Left lobe of liver (tissue), 2 donors: ENCODE measurements around the gene RUNX2. TPM values are rescaled to one million over a fixed set of nuclear protein-coding genes. Genes with fewer than 3 reads are reported as not detected.

ENCODE experiments used
- ATAC-seq: fragments of 200-7000 bp; cut with Tn5 transposase; one replicate; pipeline ENCODE4 v1.9.1; 2020; ENCODE audit warnings: mild to moderate bottlenecking, moderate library complexity
- DNase-seq: peaks from one replicate; pipeline ENCODE4 v3.0.0-alpha.2; 2020; ENCODE audit warnings: low spot score
- total RNA-seq: library from RNA; stranded (reverse); gene quantifications from one replicate; pipeline ENCODE4 v1.2.1, GENCODE V29; 2021
- donor health status: DM: no; HTN: no; CAD: no; lungs with moderate emphysema.
- donor health status: DM: no; HTN: yes; CAD: no.

Gene RUNX2
- total RNA-seq, 1 donor from 2014 or later: 0.15 TPM

- ATAC-seq: no peak
- DNase-seq: no peak
Measured at GRCh38 chr6:45350186-45350710, 22.1 kb downstream of the RUNX2 start.

GRCh38 chr6:45351076-45351475 is 22.9 kb downstream of the RUNX2 start:
- ATAC-seq (no peak), DNase-seq (no peak)

- no peak for DNase-seq
- no peak for ATAC-seq
Measured at GRCh38 chr6:45351667-45352066, 23.5 kb downstream of the RUNX2 start.

DNA sequence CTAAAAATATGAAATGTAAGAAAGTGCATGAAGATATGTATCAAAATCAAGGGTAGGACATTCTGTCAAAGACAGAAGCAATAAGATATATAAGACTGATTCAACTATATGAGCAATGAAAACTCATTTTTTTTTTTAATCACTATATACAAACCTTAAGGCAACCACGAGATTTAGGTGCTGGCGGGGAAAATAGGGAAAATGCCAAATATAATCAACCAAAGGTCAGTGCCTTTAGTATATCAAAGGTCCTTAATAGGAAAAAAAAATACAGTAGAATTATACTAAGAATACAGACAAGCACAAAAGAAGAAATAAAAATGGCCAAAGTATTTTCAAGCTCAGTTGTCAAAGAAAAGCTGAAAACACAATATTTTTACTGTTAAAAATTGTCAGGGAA is 25.5 kb downstream of the RUNX2 start:
- ATAC-seq: peak; percentile 51
- DNase-seq: no peak

- no peak for ATAC-seq
- no peak for DNase-seq
Measured at GRCh38 chr6:45364466-45364865, 36.3 kb downstream of the RUNX2 start.

GRCh38 chr6:45365036-45365435 is 36.9 kb downstream of the RUNX2 start:
- DNase-seq (no peak), ATAC-seq (no peak)

DNA sequence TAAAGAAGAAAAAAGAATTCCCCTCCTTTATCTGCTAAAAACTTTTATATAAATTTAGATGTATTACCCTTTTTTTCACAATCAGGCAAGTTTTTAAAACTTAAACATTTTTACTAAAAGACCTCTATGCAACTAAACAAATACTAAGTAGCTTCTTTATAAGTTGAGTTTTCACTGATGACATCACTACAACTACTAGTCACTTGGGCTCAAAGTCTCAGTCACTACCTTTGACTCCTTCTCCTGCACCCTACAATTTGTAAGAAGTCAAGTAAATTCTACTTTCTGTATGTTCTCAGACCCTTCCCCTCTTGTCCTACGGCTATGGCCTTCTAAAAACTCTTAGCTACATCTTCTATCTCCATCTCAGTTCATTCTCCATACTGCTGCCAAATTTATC is 38.4 kb downstream of the RUNX2 start:
- ATAC-seq (no peak), DNase-seq (no peak)

GRCh38 chr6:45367999-45368398 is 39.9 kb downstream of the RUNX2 start:
- DNase-seq (no peak), ATAC-seq (no peak)

DNA sequence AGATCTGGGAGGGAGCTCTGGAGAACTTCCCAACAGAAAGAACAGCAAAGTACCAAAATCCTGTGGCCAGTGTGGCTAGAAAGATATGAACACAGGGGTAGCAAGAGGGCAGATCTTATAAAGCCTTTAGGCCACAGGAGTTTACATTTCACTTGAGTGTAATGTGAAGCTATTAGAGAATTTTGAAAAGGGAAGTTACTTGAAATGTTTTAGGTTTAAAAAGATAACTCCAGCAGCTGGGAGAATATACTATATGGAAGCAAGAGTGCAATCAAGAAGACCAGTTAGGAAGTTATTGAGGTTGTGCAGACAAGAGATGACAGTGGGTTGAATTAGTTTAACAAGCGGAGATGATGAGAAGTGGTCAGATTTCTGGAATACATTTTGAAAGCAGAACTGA is 41.7 kb downstream of the RUNX2 start:
- ATAC-seq: no peak
- DNase-seq: no peak

DNA sequence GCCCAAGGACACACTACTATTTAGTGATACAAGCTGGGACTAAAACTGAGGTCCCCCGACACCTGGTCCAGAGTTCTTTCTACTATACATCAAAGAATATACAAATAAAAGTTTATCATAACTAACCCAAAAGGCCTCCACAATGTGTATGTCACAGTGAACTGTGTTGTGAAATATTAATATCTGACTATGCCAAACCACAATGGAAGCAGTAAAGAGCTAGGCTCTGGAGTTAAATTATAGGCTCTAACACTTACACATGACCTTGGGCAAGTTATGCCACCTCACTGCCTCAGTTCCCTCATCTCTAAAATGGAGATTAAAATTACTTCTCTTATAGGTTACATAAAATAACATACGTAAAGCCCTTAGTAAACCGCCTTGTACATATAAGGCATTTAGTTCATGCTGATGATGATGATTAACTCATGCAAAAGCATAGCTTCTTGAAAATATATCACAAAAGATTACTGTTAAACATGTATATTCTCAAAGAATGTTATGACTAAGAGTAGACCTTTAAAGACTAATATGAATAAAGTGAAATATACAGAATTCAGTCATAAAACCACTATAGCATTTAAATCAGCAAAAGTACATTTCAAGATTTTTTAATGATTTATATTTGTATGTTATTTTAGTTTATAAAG is 43.9 kb downstream of the RUNX2 start:
- DNase-seq (no peak), ATAC-seq (no peak)

DNA sequence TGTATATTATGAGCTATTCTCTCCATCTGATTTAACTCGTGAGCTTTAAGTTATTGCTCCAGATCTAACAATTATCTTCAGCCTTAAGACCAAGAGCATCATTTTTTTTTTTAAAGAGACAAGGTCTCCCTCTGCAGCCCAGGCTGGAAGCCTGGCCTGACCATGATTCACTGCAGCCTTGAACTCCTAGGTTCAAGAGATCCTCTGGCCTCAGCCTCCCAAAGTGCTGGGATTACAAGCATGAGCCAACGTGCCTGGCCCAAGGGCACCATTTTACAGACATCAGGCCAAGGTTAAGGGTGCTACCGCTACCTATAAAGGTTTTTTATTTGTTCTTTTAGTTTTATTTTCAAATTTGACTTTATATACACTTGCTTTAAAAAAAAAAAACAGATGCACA is 47.3 kb downstream of the RUNX2 start:
- no peak for ATAC-seq
- no peak for DNase-seq

DNA sequence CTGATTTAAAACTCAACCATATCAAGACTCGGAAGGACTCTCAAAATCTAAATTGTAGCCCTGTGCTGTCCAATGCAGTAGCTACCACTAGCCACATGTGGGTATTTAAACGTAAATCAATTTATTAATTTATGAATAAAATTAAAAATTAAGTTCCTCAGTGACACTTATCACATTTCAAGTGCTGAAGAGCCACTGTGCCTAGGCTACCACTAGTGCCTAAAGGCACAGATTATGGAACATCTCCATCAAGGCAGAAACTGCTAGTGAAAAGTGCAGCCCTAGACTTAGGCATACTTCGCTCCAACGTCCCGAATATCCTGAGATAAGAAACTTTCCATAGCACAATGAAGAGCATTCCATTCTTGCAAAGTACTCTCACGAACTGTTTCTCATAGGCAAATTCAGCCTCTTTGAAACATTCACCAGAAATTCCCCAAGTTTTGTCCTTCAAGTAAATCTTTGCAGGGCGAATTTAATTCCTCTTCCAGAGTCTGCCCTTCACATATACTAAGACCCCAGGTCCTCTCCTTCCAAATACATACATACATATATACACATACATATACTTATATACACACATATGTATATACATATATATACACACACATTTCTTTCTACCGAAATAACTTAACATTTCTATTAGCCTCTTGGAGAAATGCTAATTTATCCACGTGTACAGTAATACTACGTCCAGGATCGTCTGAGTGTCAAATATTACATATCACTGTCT is 48.3 kb downstream of the RUNX2 start:
- DNase-seq (no peak), ATAC-seq (no peak)

GRCh38 chr6:45377043-45377553 is 49.0 kb downstream of the RUNX2 start:
- ATAC-seq: peak; percentile 17
- no peak for DNase-seq

DNA sequence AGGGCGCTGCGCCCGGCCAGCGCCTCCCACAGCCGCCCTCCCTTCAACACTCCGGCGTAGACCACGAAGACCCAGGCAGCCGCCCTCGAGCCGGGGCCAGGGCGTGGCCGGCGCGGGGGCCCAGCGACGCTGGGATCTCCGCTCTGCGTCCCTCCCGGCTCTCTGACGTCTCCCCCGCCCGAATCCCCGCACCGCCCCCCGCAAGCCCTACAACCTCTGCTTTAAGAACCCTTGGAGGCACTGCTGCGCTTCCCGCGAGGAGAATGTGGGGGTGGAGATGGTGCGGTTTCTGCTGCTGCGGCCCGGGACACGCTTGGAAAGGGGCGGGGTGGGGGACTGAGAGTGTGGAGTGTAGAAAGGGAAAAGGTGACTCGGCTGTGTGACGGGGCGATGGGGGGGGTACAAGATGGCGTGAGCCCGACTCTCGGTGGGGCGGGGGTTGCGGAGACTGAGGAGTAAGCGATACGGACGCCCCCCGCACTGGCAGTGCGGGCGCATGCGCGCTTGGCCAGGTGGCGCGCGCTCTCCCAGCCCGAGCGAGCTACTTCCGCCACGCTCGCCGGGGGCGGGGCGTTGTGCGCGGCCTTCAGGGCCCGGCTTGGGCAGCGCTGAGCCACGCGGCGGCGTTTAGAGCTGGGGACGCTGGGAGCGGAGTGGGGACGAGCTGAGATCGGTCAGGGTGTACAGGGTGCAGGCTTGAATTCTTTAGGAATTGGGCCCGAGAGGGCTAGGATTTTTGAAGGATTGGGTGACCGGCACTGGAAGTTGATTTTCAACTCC is 49.6 kb downstream of the RUNX2 start, which contains the start of gene SUPT3H:
TSS of gene SUPT3H (minus strand) at position 381 of the 780 bp plus-strand sequence.
- ATAC-seq (peak; percentile 93), DNase-seq (peak; percentile 93)

GRCh38 chr6:45378334-45378926 is 50.3 kb downstream of the RUNX2 start:
- no peak for DNase-seq
- ATAC-seq: peak; percentile 55

- DNase-seq (no peak), ATAC-seq (no peak)
Measured at GRCh38 chr6:45382391-45382790, 54.3 kb downstream of the RUNX2 start.

DNA sequence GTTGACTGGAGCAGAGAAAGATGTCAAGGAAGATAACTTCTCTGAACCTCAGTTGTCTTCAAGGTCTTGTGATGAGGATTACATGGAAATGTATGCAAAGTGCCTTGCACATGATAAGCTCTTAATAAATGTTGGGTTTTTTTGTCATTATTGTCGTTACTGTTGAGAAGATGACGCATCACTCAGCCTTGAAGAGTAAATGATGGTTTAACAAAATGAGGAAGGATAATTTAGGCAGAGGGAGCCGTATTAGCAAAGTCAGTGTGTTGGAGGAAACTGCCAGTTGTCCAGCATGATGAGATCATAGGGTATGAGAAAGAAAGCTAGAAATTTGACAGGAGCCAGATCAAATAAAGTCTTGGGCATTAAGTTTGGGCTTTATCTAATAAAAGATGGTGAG is 58.4 kb downstream of the RUNX2 start:
- ATAC-seq (no peak), DNase-seq (no peak)

GRCh38 chr6:45387236-45387635 is 59.1 kb downstream of the RUNX2 start:
- DNase-seq: no peak
- ATAC-seq: no peak

- no peak for ATAC-seq
- no peak for DNase-seq
Measured at GRCh38 chr6:45388328-45388727, 60.2 kb downstream of the RUNX2 start.

DNA sequence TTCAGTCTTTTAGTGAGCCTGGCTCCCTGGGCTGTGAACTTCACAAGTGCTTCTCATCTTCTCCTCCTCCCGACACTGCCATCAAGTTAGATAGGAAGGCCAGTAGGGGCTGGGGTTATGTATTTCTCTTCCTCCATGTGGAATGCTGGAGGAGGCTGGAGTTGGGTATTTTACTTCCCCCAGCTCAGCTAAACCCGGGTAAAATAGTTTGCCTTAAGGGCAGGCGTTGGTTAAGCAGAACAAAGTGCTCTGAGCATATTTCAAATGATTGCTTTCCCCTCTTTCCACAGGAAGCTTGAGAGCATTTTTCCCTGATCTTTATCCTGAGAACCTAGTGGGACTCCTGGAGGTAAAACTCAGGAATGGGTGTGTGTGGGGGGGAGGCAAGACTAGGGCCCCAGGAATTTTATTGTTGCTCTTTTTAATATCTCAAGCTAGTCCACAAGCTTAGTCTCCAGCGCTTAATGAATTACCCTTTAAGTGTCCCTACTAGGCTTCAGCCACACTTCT is 66.5 kb downstream of the RUNX2 start:
- DNase-seq (no peak), ATAC-seq (no peak)
